HG03025 (cell line): ENCODE measurements around the gene ENOX1.

Source experiments
- ATAC-seq: cut with Tn5 transposase; IDR thresholded peaks from one replicate; pipeline ENCODE4 v1.9.1; 2021; ENCODE audit warnings: mild to moderate bottlenecking, moderate library complexity; ENCODE audit not compliant: unreplicated experiment, low FRiP score

The ENOX1 gene

GRCh38 chr13:43299374-43299773, 487.4 kb downstream of the ENOX1 start:
- no peak for ATAC-seq

- no peak for ATAC-seq
These were observed 488.0 kb downstream of the ENOX1 start for GRCh38 chr13:43298816-43299215.

- ATAC-seq, result no peak
These were observed 488.6 kb downstream of the ENOX1 start for GRCh38 chr13:43297967-43298678.

GRCh38 chr13:43295825-43296564, 490.8 kb downstream of the ENOX1 start:
- ATAC-seq, result no peak

- no peak for ATAC-seq
These were observed 491.5 kb downstream of the ENOX1 start for GRCh38 chr13:43295321-43295720.

GRCh38 chr13:43294412-43294811, 492.4 kb downstream of the ENOX1 start:
- ATAC-seq, result no peak

GRCh38 chr13:43293986-43294385, 492.8 kb downstream of the ENOX1 start:
- no peak for ATAC-seq

GRCh38 chr13:43293561-43293960, 493.2 kb downstream of the ENOX1 start:
- ATAC-seq, result no peak

GRCh38 chr13:43293008-43293407, 493.8 kb downstream of the ENOX1 start:
- ATAC-seq, result no peak

- ATAC-seq, result no peak
These were observed 495.3 kb downstream of the ENOX1 start for GRCh38 chr13:43291287-43292060.

GRCh38 chr13:43289470-43290255, 497.1 kb downstream of the ENOX1 start:
- ATAC-seq, result no peak

GRCh38 chr13:43286751-43287150, 500.0 kb downstream of the ENOX1 start:
- no peak for ATAC-seq

- ATAC-seq, result no peak
These were observed 500.7 kb downstream of the ENOX1 start for GRCh38 chr13:43285933-43286597.

- no peak for ATAC-seq
These were observed 502.6 kb downstream of the ENOX1 start for GRCh38 chr13:43284162-43284561.

GRCh38 chr13:43279696-43280095, 507.1 kb downstream of the ENOX1 start:
- no peak for ATAC-seq

GRCh38 chr13:43278127-43278526, 508.6 kb downstream of the ENOX1 start:
- ATAC-seq, result no peak

- no peak for ATAC-seq
These were observed 509.6 kb downstream of the ENOX1 start for GRCh38 chr13:43277142-43277541.

- no peak for ATAC-seq
These were observed 511.9 kb downstream of the ENOX1 start for GRCh38 chr13:43274881-43275280.

GRCh38 chr13:43273362-43273761, 513.4 kb downstream of the ENOX1 start:
- no peak for ATAC-seq

- no peak for ATAC-seq
These were observed 513.9 kb downstream of the ENOX1 start for GRCh38 chr13:43272851-43273250.
